CD4-positive, alpha-beta T cell treated with Interleukin-17A for 1 hour (primary cell): ENCODE results near the gene TOR4A.
A peak's percentile ranks its signal among the peaks of the same experiment; 100 is the strongest.
"Not testable (repeated sequence)": the region's sequence is repeated elsewhere in the genome, so short reads cannot be mapped to it uniquely, and the experiment has no call there.

ENCODE experiments used
- DNase-seq: peaks from one replicate; pipeline ENCODE4 v3.0.0-alpha.2; 2020

Gene TOR4A

GRCh38 chr9:137239541-137240200, 37.9 kb upstream of the TOR4A start:
- DNase-seq: not testable (repeated sequence)

GRCh38 chr9:137240318-137240840, 37.1 kb upstream of the TOR4A start:
- peak; percentile 78 for DNase-seq

GRCh38 chr9:137240841-137241489, 36.6 kb upstream of the TOR4A start, which contains the start of gene TUBB4B:
TUBB4B (plus strand) TSS chr9:137241287; CDS start chr9:137241361, 74 bp downstream.
- peak; percentile 100 for DNase-seq

GRCh38 chr9:137241490-137242268, 35.8 kb upstream of the TOR4A start:
- DNase-seq: peak; percentile 65

- no peak for DNase-seq
These were observed 35.0 kb upstream of the TOR4A start for GRCh38 chr9:137242269-137243203.

GRCh38 chr9:137243266-137243625, 34.3 kb upstream of the TOR4A start:
- DNase-seq: not testable (repeated sequence)

GRCh38 chr9:137243626-137244485, 33.7 kb upstream of the TOR4A start:
- DNase-seq: no peak

GRCh38 chr9:137244486-137245449, 32.8 kb upstream of the TOR4A start:
- no peak for DNase-seq

- no peak for DNase-seq
These were observed 31.8 kb upstream of the TOR4A start for GRCh38 chr9:137245450-137246421.

GRCh38 chr9:137247135-137247915, 30.2 kb upstream of the TOR4A start:
- no peak for DNase-seq

GRCh38 chr9:137247916-137248175, 29.7 kb upstream of the TOR4A start:
- DNase-seq: no peak

GRCh38 chr9:137250329-137251193, 27.0 kb upstream of the TOR4A start:
- DNase-seq: no peak

GRCh38 chr9:137251194-137251461, 26.4 kb upstream of the TOR4A start, which contains the start of gene STPG3:
STPG3 (plus strand) TSS chr9:137251286; CDS start chr9:137251287, 1 bp downstream.
- DNase-seq: no peak

- no peak for DNase-seq
These were observed 25.8 kb upstream of the TOR4A start for GRCh38 chr9:137251490-137252268.

GRCh38 chr9:137252555-137253506, 24.7 kb upstream of the TOR4A start:
- DNase-seq: no peak
